Occipital lobe (tissue), 2 donors: ENCODE measurements around the gene DRGX. TPM values are rescaled to one million over a fixed set of nuclear protein-coding genes. Genes with fewer than 3 reads are reported as not detected.

ENCODE experiments used
- DNase-seq: peaks from one replicate; lab custom pipeline; 2025; lab: John Stamatoyannopoulos, UW
- total RNA-seq: library from RNA; depleted of rRNA; stranded (reverse); fragments of >200 nt; gene quantifications from one replicate; pipeline ENCODE4 v1.2.3, GENCODE V29; 2014

Gene DRGX
- not detected for total RNA-seq

- no peak for DNase-seq
Measured at GRCh38 chr10:49395741-49396665, at the start of gene DRGX. Gene DRGX, minus strand, starts transcription at chr10:49396089. Its CDS starts 649 bp downstream, at chr10:49395440.

DNA sequence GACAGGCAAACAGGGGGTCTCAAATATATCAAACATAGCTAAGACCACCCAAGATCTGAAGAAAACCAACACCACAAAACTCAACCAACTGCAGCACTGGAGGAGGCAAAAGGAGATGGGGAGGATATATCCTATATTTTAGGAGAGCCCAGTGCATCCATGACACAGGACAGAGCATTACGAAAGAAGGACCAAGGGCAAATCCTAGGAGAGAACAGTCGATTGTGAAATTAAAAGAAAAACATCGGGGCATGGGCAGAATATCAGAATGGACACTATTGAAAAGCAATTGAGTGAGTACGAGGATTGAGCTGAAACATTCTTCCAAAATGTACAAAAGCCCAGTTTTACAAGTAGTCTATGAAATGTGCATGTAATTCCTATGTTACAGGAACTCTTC is 48.5 kb upstream of the DRGX start:
- DNase-seq, result no peak

GRCh38 chr10:49442863-49443262 is 47.0 kb upstream of the DRGX start:
- DNase-seq, result no peak

GRCh38 chr10:49441488-49442476 is 45.9 kb upstream of the DRGX start:
- no peak for DNase-seq

GRCh38 chr10:49435225-49435624 is 39.3 kb upstream of the DRGX start:
- no peak for DNase-seq

- no peak for DNase-seq
Measured at GRCh38 chr10:49433069-49433468, 37.2 kb upstream of the DRGX start.

DNA sequence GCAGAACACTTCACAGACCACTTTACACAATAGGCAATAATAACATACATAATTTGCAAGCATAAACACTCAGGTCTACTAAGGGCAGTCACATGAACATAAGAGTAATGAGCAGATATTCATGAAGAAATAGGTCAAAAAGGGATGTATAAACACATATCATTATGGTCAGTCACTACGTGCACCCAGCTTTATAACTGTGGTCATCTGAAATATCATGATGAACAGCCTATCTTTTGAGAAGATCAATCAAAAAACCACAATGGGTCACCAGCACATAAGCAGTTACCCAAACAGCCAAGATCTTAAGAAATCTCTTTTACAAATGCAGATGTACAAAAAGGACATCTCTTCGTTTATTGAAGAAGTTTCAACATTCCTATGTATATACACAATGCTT is 35.5 kb upstream of the DRGX start:
- no peak for DNase-seq

GRCh38 chr10:49429458-49429857 is 33.6 kb upstream of the DRGX start:
- DNase-seq, result no peak

DNA sequence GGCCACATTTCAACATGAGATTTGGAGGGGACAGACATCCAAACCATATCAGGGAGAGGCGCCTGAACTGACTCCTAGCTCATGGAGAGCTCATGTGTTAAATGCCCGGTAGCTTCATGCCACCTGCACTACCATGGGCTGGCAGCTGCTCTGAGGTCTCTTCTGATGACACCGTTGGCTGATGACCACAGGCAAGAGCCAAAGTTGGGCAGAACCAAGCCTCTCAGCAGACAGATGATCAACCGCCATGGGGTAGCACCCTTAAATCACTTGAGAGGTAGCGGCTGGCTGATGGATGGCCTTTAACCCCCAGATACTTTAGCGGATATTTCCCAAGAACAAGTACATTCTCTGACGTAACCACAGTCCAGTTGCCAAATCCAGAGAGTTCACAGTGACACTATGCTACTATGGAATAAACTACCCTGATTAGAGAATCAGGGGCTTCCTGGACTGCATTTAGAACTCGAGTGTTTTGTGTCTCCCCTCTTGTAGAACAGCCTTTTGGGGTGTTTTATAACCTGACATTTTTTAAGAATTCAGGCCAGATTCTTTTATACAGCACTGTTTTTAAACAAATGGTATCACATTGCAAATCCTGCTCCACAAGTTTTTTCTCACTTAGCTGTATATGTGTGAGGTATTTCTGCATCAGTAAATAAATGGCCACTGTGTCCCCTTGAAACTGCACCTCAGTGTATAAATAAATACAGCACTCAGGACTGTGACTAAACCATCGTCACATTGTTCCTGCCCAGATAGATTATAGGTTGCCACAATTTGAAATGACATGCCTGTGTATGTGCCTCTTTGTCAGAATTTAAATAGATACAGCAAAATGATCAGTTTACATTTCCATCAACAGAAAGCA is 30.8 kb upstream of the DRGX start:
- DNase-seq, result no peak

DNA sequence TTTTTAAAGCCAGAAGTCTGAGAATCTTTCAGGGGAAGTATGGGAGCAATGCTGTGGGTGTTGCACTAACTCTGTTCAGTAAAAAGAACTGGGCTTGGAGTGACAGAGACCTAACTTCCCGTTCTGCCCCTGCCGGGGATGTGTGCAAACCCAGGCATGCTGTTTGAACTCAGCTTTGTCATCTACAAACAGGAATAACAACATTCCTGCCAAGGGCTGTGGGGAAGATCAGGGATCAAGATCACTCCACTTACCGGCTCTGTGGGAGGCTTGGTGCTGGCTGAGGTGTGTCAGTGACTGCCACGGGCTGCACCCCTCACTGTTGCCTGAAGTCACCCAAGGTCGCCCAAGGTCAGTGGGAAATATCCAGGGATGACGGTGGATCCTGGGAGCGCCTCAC is 23.1 kb upstream of the DRGX start:
- no peak for DNase-seq

- no peak for DNase-seq
Measured at GRCh38 chr10:49418328-49418727, 22.4 kb upstream of the DRGX start.

- no peak for DNase-seq
Measured at GRCh38 chr10:49418053-49418326, 22.1 kb upstream of the DRGX start.

- no peak for DNase-seq
Measured at GRCh38 chr10:49417311-49418052, 21.6 kb upstream of the DRGX start.

DNA sequence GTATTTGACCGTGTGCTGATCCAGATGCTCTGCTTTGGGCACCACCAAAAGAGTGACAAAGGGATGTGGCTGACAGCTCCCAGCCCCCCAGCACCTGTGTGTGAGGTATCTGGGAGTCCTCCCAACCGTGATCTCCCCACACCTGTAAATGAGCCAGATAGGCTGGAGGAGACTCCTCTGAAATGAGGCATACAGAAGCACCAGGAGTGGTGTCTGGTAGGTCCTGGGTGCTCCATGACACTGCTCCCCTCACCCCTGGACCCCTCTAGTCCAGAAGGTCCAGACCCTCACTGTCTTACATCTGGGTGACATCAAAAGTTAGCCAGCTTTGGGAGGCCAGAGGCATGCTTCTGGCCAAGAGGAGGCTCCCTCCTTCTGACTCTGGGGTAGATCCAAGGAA is 20.0 kb upstream of the DRGX start:
- no peak for DNase-seq

GRCh38 chr10:49415109-49415508 is 19.2 kb upstream of the DRGX start:
- DNase-seq, result no peak

DNA sequence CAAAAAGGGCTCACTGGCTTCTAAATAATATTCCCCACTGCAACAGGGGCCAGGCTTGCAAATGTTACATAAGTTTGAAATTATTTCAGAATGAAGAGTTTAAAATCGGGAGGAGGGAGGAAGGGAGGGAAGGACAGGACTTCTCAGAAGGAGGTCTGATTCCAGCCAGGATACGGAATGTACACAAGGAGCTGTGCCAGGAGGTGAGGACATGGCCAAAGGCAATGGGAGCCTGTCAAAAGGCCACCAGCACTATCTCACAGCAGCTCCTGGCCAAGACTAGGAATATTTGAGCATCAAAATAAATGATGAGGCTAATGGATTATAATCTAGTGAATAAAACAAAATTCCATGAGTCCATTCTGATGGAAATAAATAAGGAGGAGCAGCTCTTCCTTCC is 18.6 kb upstream of the DRGX start:
- no peak for DNase-seq

GRCh38 chr10:49412571-49412970 is 16.7 kb upstream of the DRGX start:
- no peak for DNase-seq

DNA sequence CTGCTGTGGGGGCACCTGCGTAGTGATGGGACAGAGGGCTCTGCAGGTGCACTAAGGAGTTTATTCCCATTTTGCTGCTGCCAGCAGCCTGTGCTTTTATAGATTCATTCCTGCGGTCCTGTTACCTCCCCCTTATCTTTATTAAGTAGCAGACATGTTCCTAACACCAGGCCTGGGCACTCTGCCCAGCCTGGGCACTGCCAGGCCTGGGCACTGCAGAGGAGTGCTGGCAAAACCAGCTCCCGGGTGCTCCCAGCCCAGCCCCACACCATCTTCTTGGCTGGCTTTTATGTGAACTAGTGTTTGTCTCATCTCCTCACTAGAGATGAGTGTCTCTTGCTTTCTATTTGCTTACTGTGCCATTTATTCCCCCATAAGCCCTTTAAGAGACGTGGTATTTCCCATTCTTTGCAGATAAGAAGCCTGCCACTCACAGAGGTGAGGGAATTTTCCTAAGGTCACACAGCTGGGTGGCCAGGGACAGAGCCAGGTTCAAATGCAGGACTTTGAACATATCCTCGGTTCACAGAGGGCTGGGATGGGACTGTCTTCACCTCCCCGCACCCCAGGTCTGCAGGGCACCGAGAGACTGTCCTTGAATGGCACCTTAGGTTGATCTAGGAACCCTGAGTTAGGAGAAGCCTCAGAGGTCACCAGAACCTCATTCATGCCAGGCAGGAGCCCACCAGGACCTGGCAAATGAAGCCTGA is 14.6 kb upstream of the DRGX start:
- no peak for DNase-seq

GRCh38 chr10:49409755-49410154 is 13.9 kb upstream of the DRGX start:
- DNase-seq, result no peak
